A549 (cell line): Measurements from ENCODE around the gene ATXN10. TPM values are rescaled to one million over a fixed set of nuclear protein-coding genes. Genes with fewer than 3 reads are reported as not detected.

Source experiments
- ATAC-seq, 2 experiments: fragments of 200-7000 bp in 1 of 2; fragments of >200 bp in 1 of 2; cut with Nextera tagmentation in 1 of 2; cut with Tn5 transposase in 1 of 2; 3 replicates each; pipeline versions ENCODE4 v1.8.0 to v1.9.1; 2018 to 2020; ENCODE audit warnings: mild to moderate bottlenecking in 1 of 2, moderate library complexity in 1 of 2
- CTCF ChIA-PET: fragments of 300-600 bp; sonication (Branson Sonifier 250); formaldehyde crosslinking; extraction: SDS; loops from one replicate; lab custom pipeline; 2021; ENCODE audit warnings: antibody characterized with exemption, inconsistent platforms; lab: Yijun Ruan, JAX
- POLR2A ChIA-PET: fragments of 350-600 bp; formaldehyde crosslinking; extraction: SDS; loops from one replicate; lab custom pipeline; 2021; ENCODE audit warnings: antibody characterized with exemption, inconsistent platforms; lab: Yijun Ruan, JAX
- DNase-seq, 2 experiments: peaks; one replicate each; pipeline versions ENCODE4 v3.0.0 to v3.0.0-alpha.2; 2011 to 2016; ENCODE audit warnings: low read depth in 1 of 2, low spot score in 1 of 2
- FAIRE-seq: peaks from 2 replicates; lab custom pipeline; 2011; peaks lifted over from hg19 to GRCh38; lab: Jason Lieb, UNC
- H3K27ac ChIP-seq, 2 experiments: fragments of >200 bp; sonication (Bioruptor Twin); formaldehyde crosslinking; 3 replicates each; pipeline ENCODE4 v1.5.1; 2016 to 2017
- H3K4me1 ChIP-seq: fragments of >200 bp; sonication (Bioruptor Twin); formaldehyde crosslinking; 3 replicates; pipeline ENCODE4 v1.6.1; 2016
- H3K4me2 ChIP-seq: fragments of >200 bp; sonication (Bioruptor Twin); formaldehyde crosslinking; 3 replicates; pipeline ENCODE4 v1.6.1; 2016
- H3K4me3 ChIP-seq: fragments of >200 bp; sonication (Bioruptor Twin); formaldehyde crosslinking; 3 replicates; pipeline ENCODE4 v1.5.1; 2016
- H3K9me3 ChIP-seq: fragments of >200 bp; sonication (Bioruptor Twin); formaldehyde crosslinking; 3 replicates; pipeline ENCODE4 v1.6.1; 2016
- ATOH8 ChIP-seq: fragments of 250-450 bp; sonication (Bioruptor Pico); IDR thresholded peaks from 2 replicates; pipeline ENCODE4 v1.5.0; 2020; ENCODE audit warnings: low read depth, mild to moderate bottlenecking, moderate library complexity
- BCL3 ChIP-seq: fragments of >200 bp; sonication (Bioruptor Twin); formaldehyde crosslinking; IDR thresholded peaks from 3 replicates; pipeline ENCODE4 v1.6.1; 2016
- CBX2 ChIP-seq: fragments of 200-600 bp; sonication (generic); IDR thresholded peaks from 2 replicates; pipeline ENCODE4 v1.6.1; 2016; ENCODE audit warnings: low read depth, mild to moderate bottlenecking, borderline replicate concordance
- CBX8 ChIP-seq: fragments of 200-600 bp; sonication (generic); IDR thresholded peaks from 2 replicates; pipeline ENCODE4 v1.6.1; 2016
- CTCF ChIP-seq: fragments of >200 bp; sonication (Bioruptor Twin); formaldehyde crosslinking; IDR thresholded peaks from 3 replicates; pipeline ENCODE4 v1.5.1; 2016
- FOSB ChIP-seq: fragments of 250-450 bp; sonication (Bioruptor Pico); IDR thresholded peaks from 2 replicates; pipeline ENCODE4 v1.5.0; 2020; ENCODE audit warnings: mild to moderate bottlenecking, moderate library complexity
- FOXS1 ChIP-seq: fragments of 250-450 bp; sonication (Bioruptor Pico); IDR thresholded peaks from 2 replicates; pipeline ENCODE4 v1.5.0; 2020; ENCODE audit warnings: mild to moderate bottlenecking, moderate library complexity
- HDAC2 ChIP-seq: fragments of 200-600 bp; sonication (generic); IDR thresholded peaks from 2 replicates; pipeline ENCODE4 v1.6.1; 2016
- HEYL ChIP-seq: fragments of 250-450 bp; sonication (Bioruptor Pico); IDR thresholded peaks from 2 replicates; pipeline ENCODE4 v1.8.0; 2021; ENCODE audit warnings: mild to moderate bottlenecking, moderate library complexity
- HOXA7 ChIP-seq: fragments of 250-450 bp; sonication (Bioruptor Pico); IDR thresholded peaks from 2 replicates; pipeline ENCODE4 v1.5.0; 2020; ENCODE audit warnings: mild to moderate bottlenecking, moderate library complexity
- HOXB13 ChIP-seq: fragments of 250-450 bp; sonication (Bioruptor Pico); IDR thresholded peaks from 2 replicates; pipeline ENCODE4 v1.5.0; 2020; ENCODE audit warnings: low read depth, mild to moderate bottlenecking, moderate library complexity
- JUN ChIP-seq, 2 experiments: fragments of >200 bp; sonication (Bioruptor Twin); formaldehyde crosslinking; IDR thresholded peaks; 2 replicates in 1 of 2; 3 replicates in 1 of 2; pipeline ENCODE4 v1.6.1; 2016 to 2017
- MAX ChIP-seq: IDR thresholded peaks from 2 replicates; pipeline ENCODE4 v1.6.1; 2012
- MAZ ChIP-seq: fragments of 150-350 bp; IDR thresholded peaks from 2 replicates; pipeline ENCODE4 v1.6.1; 2014; ENCODE audit warnings: antibody characterized with exemption, low read depth, low read length, borderline replicate concordance
- MYC ChIP-seq: IDR thresholded peaks from 2 replicates; pipeline ENCODE4 v1.6.1; 2012; ENCODE audit warnings: mild to moderate bottlenecking, inconsistent platforms, low read length, improper control_type of control experiment, borderline replicate concordance
- RARB ChIP-seq: fragments of 250-450 bp; sonication (Bioruptor Pico); IDR thresholded peaks from 2 replicates; pipeline ENCODE4 v1.8.0; 2021; ENCODE audit warnings: mild to moderate bottlenecking, moderate library complexity
- SMC3 ChIP-seq: fragments of >200 bp; sonication (Bioruptor Twin); formaldehyde crosslinking; IDR thresholded peaks from 3 replicates; pipeline ENCODE4 v1.6.1; 2018; ENCODE audit warnings: inconsistent platforms
- SREBF2 ChIP-seq: fragments of 450-650 bp; IDR thresholded peaks from 2 replicates; pipeline ENCODE4 v1.6.1; 2014; ENCODE audit warnings: mild to moderate bottlenecking, moderate library complexity
- ZC3H11A ChIP-seq: fragments of 450-650 bp; IDR thresholded peaks from 2 replicates; pipeline ENCODE4 v1.6.1; 2014; ENCODE audit warnings: antibody characterized with exemption, mild to moderate bottlenecking
- ZFP36 ChIP-seq: fragments of 450-650 bp; IDR thresholded peaks from 2 replicates; pipeline ENCODE4 v1.6.1; 2014; ENCODE audit warnings: borderline replicate concordance; ENCODE audit not compliant: partially characterized antibody
- WGBS: methylation state at CpG from one replicate; pipeline ENCODE4 v1.1.6; 2017; ENCODE audit errors: missing lambda C conversion rate; 5-methylcytosine and 5-hydroxymethylcytosine counted together
- polyA plus RNA-seq, 4 experiments: library from polyadenylated mRNA; depleted of rRNA in 3 of 4; stranded (reverse); fragments of >200 nt; fragmentation: RNase III in 1 of 4; extraction: RNeasy Plus Mini Kit Qiagen cat#74134 plus additional on column Dnase treatment in 1 of 4; gene quantifications; 2 replicates in 3 of 4; 3 replicates in 1 of 4; pipeline ENCODE4 v1.2.3, GENCODE V29; 2011 to 2017
- TF ChIP-seq, protein P1 (sequence below): fragments of 150-350 bp; IDR thresholded peaks from 2 replicates; pipeline ENCODE4 v1.6.1; 2014; ENCODE audit warnings: low read depth, mild to moderate bottlenecking, low read length
- TF ChIP-seq, protein P2 (sequence below): fragments of 450-650 bp; IDR thresholded peaks from 2 replicates; pipeline ENCODE4 v1.6.1; 2014; ENCODE audit warnings: antibody characterized with exemption

ATXN10 gene
- polyA plus RNA-seq, 2 of the 4 experiments (the other 2 are of a cell fraction), result 126 to 281 TPM

GRCh38 chr22:45819305-45819704 lies 147.7 kb downstream of the ATXN10 start:
- CTCF ChIA-PET, result interaction anchor here (1.1 to 2.3 kb wide), 2 partner anchors 11 to 242 kb away, joined by 3 to 10 read pairs; no protein-coding TSS in a partner anchor
- no peak overlapping the region for H3K4me3 ChIP-seq
- ATAC-seq, result no peak
- WGBS, result 85% methylated on average over 5 of the region's 5 CpGs
- H3K27ac ChIP-seq, result no peak overlapping the region
- FAIRE-seq, result no peak
- H3K9me3 ChIP-seq, result no peaks in the 10 kb centered on the region
- no peak for TF ChIP-seq ATOH8 (CRISPR knock-in tag)
- no peak for TF ChIP-seq FOSB (CRISPR knock-in tag)
- TF ChIP-seq HOXA7, result no peak
- no peak for TF ChIP-seq HOXB13 (CRISPR knock-in tag)
- no peak for TF ChIP-seq MAZ
- TF ChIP-seq HEYL, result no peak
- TF ChIP-seq FOXS1 (CRISPR knock-in tag), result no peak
- TF ChIP-seq SREBF2, result no peak
- TF ChIP-seq CBX2, result no peak
- TF ChIP-seq, protein P1, sequence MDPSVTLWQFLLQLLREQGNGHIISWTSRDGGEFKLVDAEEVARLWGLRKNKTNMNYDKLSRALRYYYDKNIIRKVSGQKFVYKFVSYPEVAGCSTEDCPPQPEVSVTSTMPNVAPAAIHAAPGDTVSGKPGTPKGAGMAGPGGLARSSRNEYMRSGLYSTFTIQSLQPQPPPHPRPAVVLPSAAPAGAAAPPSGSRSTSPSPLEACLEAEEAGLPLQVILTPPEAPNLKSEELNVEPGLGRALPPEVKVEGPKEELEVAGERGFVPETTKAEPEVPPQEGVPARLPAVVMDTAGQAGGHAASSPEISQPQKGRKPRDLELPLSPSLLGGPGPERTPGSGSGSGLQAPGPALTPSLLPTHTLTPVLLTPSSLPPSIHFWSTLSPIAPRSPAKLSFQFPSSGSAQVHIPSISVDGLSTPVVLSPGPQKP, result no peak
- no peak for TF ChIP-seq BCL3
- DNase-seq, result no peak
- H3K4me1 ChIP-seq, result no peaks in the 10 kb centered on the region; the same call in 2 of the 3 replicates
- POLR2A ChIA-PET, result no interaction called here
- H3K4me2 ChIP-seq, result no peak overlapping the region

DNA sequence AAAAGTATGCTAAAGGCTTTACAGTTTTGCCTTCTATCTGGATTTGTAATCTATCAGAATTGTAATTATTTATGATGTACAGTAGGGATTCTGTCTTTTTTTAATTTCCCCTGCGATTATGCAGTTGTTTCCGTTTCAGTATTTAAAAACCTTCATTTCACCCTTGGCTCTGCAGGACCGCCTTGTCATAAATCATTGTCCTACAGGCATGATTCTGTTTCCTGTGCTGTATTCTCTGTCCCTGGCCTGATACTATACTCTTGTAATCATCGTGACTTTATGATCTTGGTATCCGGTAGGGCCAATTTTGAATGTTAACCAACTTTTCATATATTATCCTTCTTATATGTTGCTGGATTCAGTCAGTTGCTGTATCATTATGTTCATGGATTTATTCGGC lies 151.7 kb downstream of the ATXN10 start:
- FAIRE-seq (no peak), DNase-seq (no peak), ATAC-seq (no peak)
- H3K4me1 ChIP-seq, result no peaks in the 10 kb centered on the region
- H3K4me2 ChIP-seq, result no peak overlapping the region
- no peak overlapping the region for H3K27ac ChIP-seq
- TF ChIP-seq SMC3, result no peak
- TF ChIP-seq SREBF2, result no peak
- TF ChIP-seq CTCF, result no peak
- TF ChIP-seq MYC, result no peak
- no peak for TF ChIP-seq ZFP36
- TF ChIP-seq, protein P2, sequence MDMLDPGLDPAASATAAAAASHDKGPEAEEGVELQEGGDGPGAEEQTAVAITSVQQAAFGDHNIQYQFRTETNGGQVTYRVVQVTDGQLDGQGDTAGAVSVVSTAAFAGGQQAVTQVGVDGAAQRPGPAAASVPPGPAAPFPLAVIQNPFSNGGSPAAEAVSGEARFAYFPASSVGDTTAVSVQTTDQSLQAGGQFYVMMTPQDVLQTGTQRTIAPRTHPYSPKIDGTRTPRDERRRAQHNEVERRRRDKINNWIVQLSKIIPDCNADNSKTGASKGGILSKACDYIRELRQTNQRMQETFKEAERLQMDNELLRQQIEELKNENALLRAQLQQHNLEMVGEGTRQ, result no peak
- no peak for TF ChIP-seq FOSB (CRISPR knock-in tag)
- no peak for TF ChIP-seq ATOH8 (CRISPR knock-in tag)
- TF ChIP-seq JUN (IDR thresholded peaks at IDR 0.05), result no peak
- TF ChIP-seq MAX, result no peak
- TF ChIP-seq HOXA7, result no peak
- no peak for TF ChIP-seq ZC3H11A
- no peak for TF ChIP-seq HDAC2
- TF ChIP-seq RARB (CRISPR knock-in tag), result no peak
- no peak for TF ChIP-seq CBX8
- WGBS, result 91% methylated on average over 6 of the region's 6 CpGs
- ChIA-PET CTCF (no interaction called here), POLR2A (no interaction called here)
- no peak overlapping the region for H3K4me3 ChIP-seq
- H3K9me3 ChIP-seq, result peaks cover 20% of the 10 kb centered on the region
